ENCODE data around the gene RASA1. TPM values are rescaled to one million over a fixed set of nuclear protein-coding genes. Genes with fewer than 3 reads are reported as not detected.
A peak's percentile ranks its signal among the peaks of the same experiment; 100 is the strongest.
"Not testable (repeated sequence)": the region's sequence is repeated elsewhere in the genome, so short reads cannot be mapped to it uniquely, and the experiment has no call there.

RASA1 gene
- total RNA-seq, 6 experiments from 2014 or later = 7.1 to 9.9 (median 8.7) TPM

DNA sequence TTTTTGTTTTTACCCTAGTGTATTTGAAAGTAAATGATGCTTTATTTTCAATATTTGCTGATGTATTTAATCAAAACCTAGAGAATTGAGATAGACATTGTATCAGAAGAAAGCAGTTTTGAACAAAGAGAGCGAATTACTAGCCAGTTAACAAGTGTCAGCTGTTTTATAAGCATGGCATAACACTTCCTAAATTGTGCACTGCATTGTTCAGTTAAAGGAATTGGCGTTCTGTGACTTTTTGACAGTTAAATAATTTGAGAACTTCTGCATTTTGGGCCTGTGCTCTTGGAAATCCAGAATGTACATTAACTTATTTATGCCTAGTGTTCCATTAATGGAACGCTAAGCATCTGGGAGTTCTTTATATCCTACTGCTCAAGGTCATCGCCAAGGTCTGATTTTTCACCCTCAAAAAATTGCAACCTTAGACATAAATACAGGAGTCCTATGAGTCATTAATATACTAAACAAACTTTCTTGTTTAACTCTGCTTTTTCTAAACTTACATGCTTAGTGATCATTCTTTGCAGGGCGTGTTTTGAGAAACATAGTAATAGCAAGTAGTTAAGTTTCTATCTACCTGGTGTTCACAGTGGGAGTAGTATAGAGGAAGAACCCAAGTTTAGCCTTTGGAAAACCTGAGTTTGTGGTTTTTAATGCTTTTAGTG is 31.1 kb downstream of the RASA1 start:
- H3K27me3 ChIP-seq = no peaks in the 10 kb centered on the region
- peak in 2 of 4 donors; percentile 41 to 63 for ATAC-seq
- H3K36me3 ChIP-seq = no peaks in the 10 kb centered on the region
- 77% methylated on average over 5 of the region's 5 CpGs for WGBS (ENCODE audit: insufficient coverage, low coverage, low lambda C conversion rate, missing lambda C conversion rate)
- no peak overlapping the region for H3K27ac ChIP-seq
- DNase-seq = no peak
- TF ChIP-seq POLR2A (IDR thresholded peaks at IDR 0.05) = no peak
- TF ChIP-seq, protein P1, sequence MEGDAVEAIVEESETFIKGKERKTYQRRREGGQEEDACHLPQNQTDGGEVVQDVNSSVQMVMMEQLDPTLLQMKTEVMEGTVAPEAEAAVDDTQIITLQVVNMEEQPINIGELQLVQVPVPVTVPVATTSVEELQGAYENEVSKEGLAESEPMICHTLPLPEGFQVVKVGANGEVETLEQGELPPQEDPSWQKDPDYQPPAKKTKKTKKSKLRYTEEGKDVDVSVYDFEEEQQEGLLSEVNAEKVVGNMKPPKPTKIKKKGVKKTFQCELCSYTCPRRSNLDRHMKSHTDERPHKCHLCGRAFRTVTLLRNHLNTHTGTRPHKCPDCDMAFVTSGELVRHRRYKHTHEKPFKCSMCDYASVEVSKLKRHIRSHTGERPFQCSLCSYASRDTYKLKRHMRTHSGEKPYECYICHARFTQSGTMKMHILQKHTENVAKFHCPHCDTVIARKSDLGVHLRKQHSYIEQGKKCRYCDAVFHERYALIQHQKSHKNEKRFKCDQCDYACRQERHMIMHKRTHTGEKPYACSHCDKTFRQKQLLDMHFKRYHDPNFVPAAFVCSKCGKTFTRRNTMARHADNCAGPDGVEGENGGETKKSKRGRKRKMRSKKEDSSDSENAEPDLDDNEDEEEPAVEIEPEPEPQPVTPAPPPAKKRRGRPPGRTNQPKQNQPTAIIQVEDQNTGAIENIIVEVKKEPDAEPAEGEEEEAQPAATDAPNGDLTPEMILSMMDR (IDR thresholded peaks at IDR 0.05) = no peak
- H3K4me3 ChIP-seq = no peak overlapping the region
- no peaks in the 10 kb centered on the region for H3K9me3 ChIP-seq
- intact Hi-C loops (cut with DNase I) = no loop called here
- peaks cover 0 to 16% (median 3%) of the 10 kb centered on the region in 4 donors for H3K4me1 ChIP-seq

DNA sequence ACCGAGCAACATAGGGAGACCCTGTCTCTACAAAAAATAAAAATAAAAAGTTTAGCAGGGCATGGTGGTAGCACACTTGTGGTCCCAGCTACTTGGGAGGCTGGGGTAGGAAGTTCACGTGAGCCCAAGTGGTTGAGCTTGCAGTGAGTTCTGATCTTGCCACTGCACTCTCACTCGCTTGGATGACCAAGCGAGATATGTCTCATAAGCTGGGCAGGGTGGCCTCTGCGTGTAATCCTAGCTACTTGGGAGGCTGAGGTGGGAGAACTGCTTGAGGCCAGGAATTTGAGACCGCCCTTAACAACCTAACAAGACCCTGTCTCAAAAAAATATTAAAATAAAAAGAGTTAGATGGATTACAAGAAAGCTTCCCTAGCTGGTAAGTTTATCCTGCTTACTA is 32.5 kb downstream of the RASA1 start:
- peaks cover 0 to 8% (median 0%) of the 10 kb centered on the region in 4 donors for H3K4me1 ChIP-seq
- DNase-seq (no peak), ATAC-seq (no peak)
- no peak overlapping the region for H3K4me3 ChIP-seq
- H3K36me3 ChIP-seq = no peaks in the 10 kb centered on the region
- intact Hi-C loops (cut with DNase I) = no loop called here
- 94% methylated on average over 6 of the region's 6 CpGs for WGBS (ENCODE audit: insufficient coverage, low coverage, low lambda C conversion rate, missing lambda C conversion rate)
- H3K9me3 ChIP-seq = no peaks in the 10 kb centered on the region
- H3K27me3 ChIP-seq = no peaks in the 10 kb centered on the region
- no peak overlapping the region for H3K27ac ChIP-seq
- TF ChIP-seq POLR2A (IDR thresholded peaks at IDR 0.05) = no peak
- TF ChIP-seq, protein P1 (IDR thresholded peaks at IDR 0.05) = no peak

DNA sequence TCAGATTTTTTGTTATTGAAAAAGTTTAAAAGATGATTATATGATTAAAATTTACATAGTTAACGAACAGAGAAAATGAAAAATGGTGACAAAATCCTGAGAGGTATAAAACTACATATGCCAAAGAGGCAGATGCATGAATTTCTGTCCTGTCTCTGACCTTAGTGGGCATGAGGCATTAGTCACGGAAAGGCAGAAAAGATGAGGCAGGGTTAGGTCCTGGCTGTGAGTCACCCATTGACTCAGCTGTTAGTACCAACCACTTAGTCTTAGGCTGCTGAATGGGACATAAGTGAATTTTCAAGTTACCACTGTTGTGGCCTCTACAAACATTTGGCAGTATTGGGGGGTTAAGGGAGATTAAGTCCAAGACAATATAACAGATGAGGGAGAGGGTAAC is 33.1 kb downstream of the RASA1 start:
- Histone ChIP-seq H3K4me3 (no peak overlapping the region), H3K36me3 (no peaks in the 10 kb centered on the region), H3K9me3 (no peaks in the 10 kb centered on the region), H3K27ac (no peak overlapping the region), H3K4me1 (peaks cover 0 to 8% (median 0%) of the 10 kb centered on the region in 4 donors), H3K27me3 (no peaks in the 10 kb centered on the region)
- TF ChIP-seq, protein P1 (IDR thresholded peaks at IDR 0.05) = no peak
- DNase-seq = no peak
- WGBS (ENCODE audit: insufficient coverage, low coverage, low lambda C conversion rate, missing lambda C conversion rate) = 79% methylated on average over 2 of the region's 2 CpGs
- peak in 1 of 4 donors; percentile 87 for ATAC-seq
- intact Hi-C loops (cut with DNase I) = no loop called here

DNA sequence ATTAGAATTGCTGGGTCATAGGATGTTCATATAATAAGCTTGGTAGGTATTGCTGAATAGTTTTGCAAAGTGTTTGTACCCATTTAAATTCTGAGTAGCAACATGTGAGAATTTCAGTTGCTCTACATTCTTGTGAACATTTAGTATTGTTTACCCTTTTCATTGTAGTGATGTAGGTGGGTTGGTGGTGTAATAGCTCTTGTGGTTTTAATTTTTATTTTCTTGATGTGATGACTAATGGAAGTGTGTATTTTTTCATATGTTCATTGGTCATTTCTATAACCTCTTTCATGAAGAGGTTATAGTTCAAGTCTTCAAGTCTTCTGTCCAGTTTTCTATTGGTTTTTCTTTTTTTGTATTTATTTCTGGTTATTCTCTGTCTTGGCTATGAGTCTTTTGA is 34.4 kb downstream of the RASA1 start:
- H3K4me1 ChIP-seq = peaks cover 0 to 7% (median 0%) of the 10 kb centered on the region in 4 donors
- H3K27me3 ChIP-seq = no peaks in the 10 kb centered on the region
- no peaks in the 10 kb centered on the region for H3K36me3 ChIP-seq
- no peak overlapping the region for H3K4me3 ChIP-seq
- intact Hi-C loops (cut with DNase I) = no loop called here
- DNase-seq (no peak), ATAC-seq (no peak)
- no peak overlapping the region for H3K27ac ChIP-seq
- H3K9me3 ChIP-seq = no peaks in the 10 kb centered on the region
- TF ChIP-seq, protein P1 (IDR thresholded peaks at IDR 0.05) = no peak
- no peak for TF ChIP-seq POLR2A (IDR thresholded peaks at IDR 0.05)

DNA sequence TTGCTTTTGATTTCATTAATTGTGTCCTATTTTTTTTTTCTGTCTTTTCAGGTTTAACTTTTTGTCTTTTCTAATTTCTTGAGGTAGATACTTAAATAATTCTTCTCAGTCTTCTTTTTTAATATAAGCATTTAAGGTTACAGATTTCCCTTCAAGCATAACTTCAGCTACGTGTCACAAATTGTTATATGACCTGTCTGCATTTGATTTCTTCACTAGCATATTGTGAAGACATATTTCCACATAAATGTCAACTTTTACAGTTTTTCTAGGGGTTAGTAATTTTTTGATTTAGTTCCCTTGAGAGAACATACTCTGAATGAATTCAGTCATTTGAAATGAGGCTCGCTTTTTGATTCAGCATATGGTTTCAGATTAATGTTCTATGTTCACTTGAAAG is 35.6 kb downstream of the RASA1 start:
- intact Hi-C loops (cut with DNase I) = no loop called here
- WGBS (ENCODE audit: insufficient coverage, low coverage, low lambda C conversion rate, missing lambda C conversion rate) = 86% methylated on average over 2 of the region's 2 CpGs
- H3K36me3 ChIP-seq = no peaks in the 10 kb centered on the region
- H3K27ac ChIP-seq = no peak overlapping the region
- no peak for TF ChIP-seq POLR2A (IDR thresholded peaks at IDR 0.05)
- TF ChIP-seq, protein P1 (IDR thresholded peaks at IDR 0.05) = no peak
- no peaks in the 10 kb centered on the region for H3K4me1 ChIP-seq
- no peaks in the 10 kb centered on the region for H3K9me3 ChIP-seq
- no peak for ATAC-seq
- H3K27me3 ChIP-seq = no peaks in the 10 kb centered on the region
- DNase-seq = no peak
- no peak overlapping the region for H3K4me3 ChIP-seq

DNA sequence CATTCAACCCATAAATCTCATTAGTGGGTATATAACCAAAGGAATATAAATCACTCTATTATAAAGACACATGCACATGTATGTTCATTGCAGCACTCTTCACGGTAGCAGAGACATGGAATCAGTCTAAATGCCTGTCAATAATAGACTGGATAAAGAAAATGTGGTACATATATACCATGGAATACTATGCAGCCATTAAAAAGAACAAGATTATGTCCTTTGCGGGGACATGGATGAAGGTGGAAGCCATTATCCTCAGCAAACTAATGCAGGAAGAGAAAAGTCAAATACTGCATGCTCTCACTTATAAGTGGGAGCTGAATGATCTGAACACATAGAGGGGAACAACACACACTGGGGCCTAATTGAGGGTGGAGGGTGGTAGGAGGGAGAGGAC is 38.4 kb downstream of the RASA1 start:
- intact Hi-C loops (cut with DNase I); ATAC-seq; H3K4me1 ChIP-seq; DNase-seq; H3K9me3 ChIP-seq; H3K36me3 ChIP-seq; H3K27ac ChIP-seq; H3K4me3 ChIP-seq; H3K27me3 ChIP-seq: not testable (repeated sequence)
- WGBS (ENCODE audit: insufficient coverage, low coverage, low lambda C conversion rate, missing lambda C conversion rate) = 88% methylated on average over 2 of the region's 2 CpGs
